ENCODE results near the gene STUB1. TPM values are rescaled to one million over a fixed set of nuclear protein-coding genes. Genes with fewer than 3 reads are reported as not detected.

The STUB1 gene
- total RNA-seq, 4 donors from 2014 or later: 51.9 to 190 (median 134) TPM

GRCh38 chr16:677316-678190, 2.7 kb upstream of the STUB1 start:
- H3K36me3 ChIP-seq: peaks cover 0 to 9% (median 0%) of the 10 kb centered on the region in 4 donors
- H3K27me3 ChIP-seq: no peaks in the 10 kb centered on the region
- in situ Hi-C loops (cut with MboI; ENCODE audit: low pct_ligation_motif_present in 1 of 4, low pct_unique_long_range_greater_than_20kb in 1 of 4, low sequenced_read_pairs in 3 of 4) (no loop called here), intact Hi-C loops (cut with DNase I; ENCODE audit: low total_unique reads) (no loop called here)
- no peak overlapping the region for H3K4me3 ChIP-seq
- DNase-seq: no peak
- WGBS, 2 donors (ENCODE audit: low coverage in 1 of 2): 71% methylated on average over 31 of the region's 57 CpGs; no CpG with 5 or more reads in 1 of the 2 donors
- TF ChIP-seq EP300 (IDR thresholded peaks at IDR 0.05; ENCODE audit: low read depth) (no peak), POLR2AphosphoS5 (IDR thresholded peaks at IDR 0.05) (no peak), POLR2A (IDR thresholded peaks at IDR 0.05) (no peak), CTCF (IDR thresholded peaks at IDR 0.05) (no peak)
- peak overlapping the region in 3 of 4 donors; percentile 27 to 69 (median 40) for H3K27ac ChIP-seq
- H3K4me1 ChIP-seq: peaks cover 34 to 70% (median 53%) of the 10 kb centered on the region in 4 donors
- no peaks in the 10 kb centered on the region for H3K9me3 ChIP-seq

DNA sequence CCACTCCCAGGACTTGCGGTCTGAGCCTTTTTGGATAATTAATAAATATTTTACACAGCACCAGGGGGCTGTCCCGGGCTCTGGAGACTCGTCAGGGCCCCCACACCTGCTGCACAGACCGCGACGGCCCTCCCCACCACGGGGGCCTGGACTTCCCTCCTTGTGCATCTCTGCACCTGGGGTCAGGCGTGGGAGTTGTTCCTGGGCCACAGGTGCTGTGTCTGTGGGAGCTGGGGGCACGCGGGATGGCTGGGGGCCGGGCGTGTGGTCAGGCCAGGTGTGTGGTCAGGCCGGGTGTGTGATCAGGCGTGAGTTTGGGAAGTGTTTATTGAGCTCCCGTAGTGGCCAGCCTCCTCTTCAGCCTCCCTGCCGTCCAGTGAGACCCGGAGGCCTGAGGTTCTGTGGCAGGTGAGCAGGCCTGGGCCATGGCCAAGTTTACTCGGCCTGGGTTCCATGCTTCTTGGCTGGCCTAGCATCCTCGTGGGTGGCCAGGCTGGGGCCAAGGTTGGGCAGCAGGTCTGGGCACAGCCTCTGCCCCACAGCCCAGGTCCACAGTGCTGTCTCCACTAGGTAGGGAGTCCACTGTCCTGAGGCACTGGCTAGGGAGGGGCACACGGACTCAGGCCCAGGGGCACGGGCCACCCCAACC, 1.9 kb upstream of the STUB1 start:
- in situ Hi-C loops (cut with MboI; ENCODE audit: low pct_ligation_motif_present in 1 of 4, low pct_unique_long_range_greater_than_20kb in 1 of 4, low sequenced_read_pairs in 3 of 4) (no loop called here), intact Hi-C loops (cut with DNase I; ENCODE audit: low total_unique reads) (no loop called here)
- peaks cover 42 to 78% (median 59%) of the 10 kb centered on the region in 4 donors for H3K4me1 ChIP-seq
- DNase-seq: no peak
- H3K27me3 ChIP-seq: no peaks in the 10 kb centered on the region
- TF ChIP-seq POLR2AphosphoS5 (IDR thresholded peaks at IDR 0.05): no peak
- H3K9me3 ChIP-seq: no peaks in the 10 kb centered on the region
- H3K27ac ChIP-seq: peak overlapping the region in 2 of 4 donors; percentile 95 to 96
- WGBS, 2 donors (ENCODE audit: low coverage in 1 of 2): 77% methylated on average over 19 of the region's 21 CpGs; no CpG with 5 or more reads in 1 of the 2 donors
- peaks cover 0 to 9% (median 0%) of the 10 kb centered on the region in 4 donors for H3K36me3 ChIP-seq
- H3K4me3 ChIP-seq: no peak overlapping the region

GRCh38 chr16:678858-679813, 1.1 kb upstream of the STUB1 start:
- Histone ChIP-seq H3K4me1 (peaks cover 45 to 83% (median 64%) of the 10 kb centered on the region in 4 donors), H3K9me3 (no peaks in the 10 kb centered on the region), H3K27me3 (no peaks in the 10 kb centered on the region), H3K27ac (peak overlapping the region; percentile 91 to 96 (median 95)), H3K36me3 (peaks cover 0 to 9% (median 0%) of the 10 kb centered on the region in 4 donors), H3K4me3 (peak overlapping the region; percentile 25 to 81 (median 49))
- in situ Hi-C loops (cut with MboI; ENCODE audit: low pct_ligation_motif_present in 1 of 4, low pct_unique_long_range_greater_than_20kb in 1 of 4, low sequenced_read_pairs in 3 of 4): no loop called here
- intact Hi-C loops (cut with DNase I; ENCODE audit: low total_unique reads): no loop called here
- TF ChIP-seq CTCF (IDR thresholded peaks at IDR 0.05) (no peak), EP300 (IDR thresholded peaks at IDR 0.05; ENCODE audit: low read depth) (no peak), POLR2AphosphoS5 (IDR thresholded peaks at IDR 0.05) (no peak), POLR2A (IDR thresholded peaks at IDR 0.05) (peak; percentile 5)
- 29% methylated on average over 35 of the region's 52 CpGs; no CpG with 5 or more reads in 1 of the 2 donors for WGBS, 2 donors (ENCODE audit: low coverage in 1 of 2)
- DNase-seq: peak; percentile 74

DNA sequence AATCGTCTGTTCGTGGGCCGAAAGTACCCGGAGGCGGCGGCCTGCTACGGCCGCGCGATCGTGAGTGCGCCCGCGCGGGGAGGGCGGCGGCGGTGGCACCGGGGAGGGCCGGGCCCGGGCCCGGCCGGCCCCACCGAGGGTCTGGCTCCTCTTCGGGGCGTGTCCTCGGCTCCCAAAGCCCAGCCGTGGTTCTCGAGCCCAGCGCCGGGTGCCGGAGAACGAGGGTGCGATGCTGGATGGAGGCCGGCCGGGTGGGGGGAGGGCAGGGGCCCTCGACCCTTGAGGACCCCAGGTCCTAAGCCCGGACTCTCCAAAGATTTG, 375 bp downstream of the STUB1 start:
- WGBS, 2 donors (ENCODE audit: low coverage in 1 of 2): 1% methylated on average over 27 of the region's 38 CpGs; no CpG with 5 or more reads in 1 of the 2 donors
- H3K27me3 ChIP-seq: no peaks in the 10 kb centered on the region
- DNase-seq: no peak
- H3K4me1 ChIP-seq: peaks cover 42 to 80% (median 64%) of the 10 kb centered on the region in 4 donors
- H3K9me3 ChIP-seq: no peaks in the 10 kb centered on the region
- TF ChIP-seq CTCF (IDR thresholded peaks at IDR 0.05) (no peak), POLR2A (IDR thresholded peaks at IDR 0.05) (no peak), EP300 (IDR thresholded peaks at IDR 0.05; ENCODE audit: low read depth) (no peak), POLR2AphosphoS5 (IDR thresholded peaks at IDR 0.05) (no peak)
- H3K36me3 ChIP-seq: peaks cover 0 to 9% (median 0%) of the 10 kb centered on the region in 4 donors
- in situ Hi-C loops (cut with MboI; ENCODE audit: low pct_ligation_motif_present in 1 of 4, low pct_unique_long_range_greater_than_20kb in 1 of 4, low sequenced_read_pairs in 3 of 4) (no loop called here), intact Hi-C loops (cut with DNase I; ENCODE audit: low total_unique reads) (no loop called here)
- H3K4me3 ChIP-seq: peak overlapping the region; percentile 69 to 86 (median 79)
- H3K27ac ChIP-seq: peak overlapping the region; percentile 91 to 96 (median 95)

All from transverse colon (tissue), 4 donors.